ENCODE results near the gene UBXN10.

The UBXN10 gene

DNA sequence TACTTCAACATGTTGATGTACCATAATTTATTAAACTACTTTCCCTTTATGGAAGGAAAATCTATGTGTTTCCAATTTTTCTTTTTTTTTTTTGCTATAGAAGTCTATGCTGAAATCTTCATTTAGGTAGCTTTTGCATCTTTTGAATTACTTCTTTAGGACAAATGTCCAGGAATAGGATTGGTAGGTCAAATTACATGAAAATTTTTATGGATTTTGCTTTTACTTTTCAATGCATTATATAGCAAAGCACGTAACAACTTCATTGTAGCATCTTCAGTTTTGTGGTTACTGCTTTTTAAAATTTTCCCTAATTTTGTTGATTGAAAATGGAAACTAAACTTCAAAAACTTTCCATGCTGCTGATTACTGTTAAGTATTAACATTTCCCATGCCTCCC is 12.4 kb downstream of the UBXN10 start:
- in situ Hi-C loops (cut with HindIII; ENCODE audit: low sequenced_read_pairs) = no loop called here

- in situ Hi-C loops (cut with HindIII; ENCODE audit: low sequenced_read_pairs) = no loop called here
Measured at GRCh38 chr1:20198918-20199317, 13.0 kb downstream of the UBXN10 start.

GRCh38 chr1:20199403-20199802 is 13.5 kb downstream of the UBXN10 start:
- in situ Hi-C loops (cut with HindIII; ENCODE audit: low sequenced_read_pairs) = no loop called here

GRCh38 chr1:20199840-20200239 is 13.9 kb downstream of the UBXN10 start:
- in situ Hi-C loops (cut with HindIII; ENCODE audit: low sequenced_read_pairs) = loop anchor here (25.0 kb wide), 1 partner anchor 162 kb away; no protein-coding TSS in a partner anchor

- in situ Hi-C loops (cut with HindIII; ENCODE audit: low sequenced_read_pairs) = loop anchor here (25.0 kb wide), 1 partner anchor 161 kb away; no protein-coding TSS in a partner anchor
Measured at GRCh38 chr1:20200966-20201365, 15.1 kb downstream of the UBXN10 start.

DNA sequence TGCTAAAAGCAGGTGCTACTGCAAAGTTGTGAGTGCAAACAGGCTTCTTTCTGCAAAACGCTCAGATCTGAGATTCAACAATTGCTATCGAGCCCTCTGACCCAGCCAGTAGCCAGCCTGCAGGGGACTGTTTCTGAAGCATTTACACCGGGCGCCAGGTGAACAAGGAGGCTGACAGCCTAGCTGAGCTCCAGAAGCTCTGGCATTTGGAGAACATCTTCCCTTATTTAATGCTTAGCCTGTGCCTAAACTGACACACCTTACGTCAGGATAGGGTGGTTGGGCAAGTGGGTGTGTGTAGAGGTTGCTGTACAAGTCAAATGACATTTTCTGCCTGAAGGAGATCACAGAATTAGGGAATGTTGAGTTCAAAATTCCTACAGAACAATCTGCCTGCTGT is 16.3 kb downstream of the UBXN10 start:
- in situ Hi-C loops (cut with HindIII; ENCODE audit: low sequenced_read_pairs) = loop anchor here (25.0 kb wide), 1 partner anchor 160 kb away; no protein-coding TSS in a partner anchor

- in situ Hi-C loops (cut with HindIII; ENCODE audit: low sequenced_read_pairs) = loop anchor here (25.0 kb wide), 1 partner anchor 155 kb away; no protein-coding TSS in a partner anchor
Measured at GRCh38 chr1:20207546-20207945, 21.6 kb downstream of the UBXN10 start.

DNA sequence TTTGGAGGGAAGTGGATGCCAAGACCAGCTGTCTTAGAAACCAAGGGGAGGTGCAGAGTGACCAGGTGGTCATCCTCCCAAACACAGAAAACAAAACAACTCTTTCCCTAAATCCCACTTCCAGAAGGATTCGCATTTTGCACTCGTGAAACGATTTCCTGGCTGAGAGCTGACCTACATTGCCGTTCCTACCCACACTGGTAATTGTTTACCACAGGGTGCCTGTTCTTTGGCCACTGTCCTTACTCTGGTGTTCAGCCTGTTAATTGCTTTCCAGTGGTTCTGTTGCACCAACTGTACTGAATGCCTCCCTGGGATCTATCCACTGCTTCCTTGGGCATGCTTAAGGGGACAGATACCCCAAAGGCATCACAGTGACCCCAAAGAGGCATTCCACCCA is 23.6 kb downstream of the UBXN10 start:
- in situ Hi-C loops (cut with HindIII; ENCODE audit: low sequenced_read_pairs) = loop anchor here (25.0 kb wide), 1 partner anchor 153 kb away; no protein-coding TSS in a partner anchor

- in situ Hi-C loops (cut with HindIII; ENCODE audit: low sequenced_read_pairs) = loop anchor here (25.0 kb wide), 1 partner anchor 151 kb away; no protein-coding TSS in a partner anchor
Measured at GRCh38 chr1:20210736-20211460, 25.0 kb downstream of the UBXN10 start.

DNA sequence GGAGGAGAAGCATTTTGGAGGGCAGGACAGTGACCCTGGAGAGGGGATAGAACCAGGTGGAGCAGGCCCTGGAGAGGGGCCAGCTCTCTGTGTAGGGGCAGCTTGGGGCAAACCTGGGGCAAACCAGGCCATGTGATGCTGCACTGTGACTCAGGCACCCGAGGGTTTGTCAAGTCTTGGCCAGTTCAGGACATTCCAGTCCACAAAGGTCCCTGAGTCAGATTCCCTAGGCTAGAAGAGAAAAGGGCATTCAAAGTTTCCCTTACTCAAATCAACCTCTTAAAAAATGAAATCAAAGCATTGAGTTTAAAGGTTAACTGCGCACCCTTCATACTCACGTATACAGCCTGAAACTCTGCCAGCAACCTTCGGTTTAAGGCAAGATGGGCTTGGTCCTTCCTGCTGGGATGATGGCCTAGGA is 25.6 kb downstream of the UBXN10 start:
- in situ Hi-C loops (cut with HindIII; ENCODE audit: low sequenced_read_pairs) = loop anchor here (25.0 kb wide), 1 partner anchor 151 kb away; no protein-coding TSS in a partner anchor

DNA sequence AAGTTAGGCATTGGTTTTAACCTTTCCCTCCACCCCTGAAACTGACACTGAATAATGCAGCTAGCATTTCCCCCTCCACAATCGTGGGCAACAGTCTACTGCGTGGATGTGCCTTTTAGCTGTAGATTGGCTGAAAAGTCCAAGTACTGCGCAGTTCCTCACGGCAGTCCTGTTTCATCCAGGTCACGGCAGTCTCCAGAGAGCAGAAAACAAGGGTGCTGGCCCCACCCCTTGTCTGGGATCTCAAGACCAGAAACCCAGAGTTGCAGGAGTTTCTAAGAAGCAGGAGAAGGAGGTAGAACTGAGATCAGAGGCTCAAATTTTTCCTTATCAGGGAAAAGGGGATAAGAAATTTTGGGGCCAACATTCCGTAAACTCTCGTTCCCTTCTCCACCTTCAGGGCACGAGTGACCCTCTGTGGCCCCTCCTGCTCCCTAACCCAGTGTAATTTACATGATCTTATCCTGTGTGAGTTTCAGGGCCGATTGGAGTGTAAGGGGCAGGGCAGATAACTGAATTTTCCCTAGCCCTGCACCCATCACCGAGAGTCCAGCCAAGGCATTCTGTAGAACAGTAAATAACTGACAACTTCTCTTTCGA is 26.3 kb downstream of the UBXN10 start:
- in situ Hi-C loops (cut with HindIII; ENCODE audit: low sequenced_read_pairs) = loop anchor here (25.0 kb wide), 1 partner anchor 150 kb away; no protein-coding TSS in a partner anchor

GRCh38 chr1:20212685-20213331 is 26.9 kb downstream of the UBXN10 start:
- in situ Hi-C loops (cut with HindIII; ENCODE audit: low sequenced_read_pairs) = loop anchor here (25.0 kb wide), 1 partner anchor 149 kb away; no protein-coding TSS in a partner anchor

- in situ Hi-C loops (cut with HindIII; ENCODE audit: low sequenced_read_pairs) = loop anchor here (25.0 kb wide), 1 partner anchor 147 kb away; no protein-coding TSS in a partner anchor
Measured at GRCh38 chr1:20215716-20216115, 29.8 kb downstream of the UBXN10 start.

GRCh38 chr1:20216574-20216973 is 30.7 kb downstream of the UBXN10 start:
- in situ Hi-C loops (cut with HindIII; ENCODE audit: low sequenced_read_pairs) = loop anchor here (25.0 kb wide), 1 partner anchor 146 kb away; no protein-coding TSS in a partner anchor

DNA sequence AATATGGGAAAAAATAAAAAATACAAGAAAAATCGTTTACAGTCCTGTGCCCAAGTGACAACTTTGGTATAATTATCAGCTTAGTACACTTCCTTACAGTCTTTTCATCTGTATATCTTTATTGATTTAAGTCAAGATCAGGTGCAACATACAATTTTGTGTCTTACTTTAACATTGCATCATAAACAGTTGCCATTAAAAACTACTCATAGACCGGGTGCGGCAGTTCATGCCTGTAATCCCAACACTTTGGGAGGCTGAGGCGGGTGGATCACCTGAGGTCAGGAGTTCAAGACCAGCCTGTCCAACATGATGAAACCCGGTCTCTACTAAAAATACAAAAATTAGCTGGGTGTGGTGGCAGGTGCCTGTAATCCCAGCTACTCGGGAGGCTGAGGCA is 33.2 kb downstream of the UBXN10 start:
- in situ Hi-C loops (cut with HindIII; ENCODE audit: low sequenced_read_pairs) = loop anchor here (25.0 kb wide), 1 partner anchor 143 kb away; no protein-coding TSS in a partner anchor

DNA sequence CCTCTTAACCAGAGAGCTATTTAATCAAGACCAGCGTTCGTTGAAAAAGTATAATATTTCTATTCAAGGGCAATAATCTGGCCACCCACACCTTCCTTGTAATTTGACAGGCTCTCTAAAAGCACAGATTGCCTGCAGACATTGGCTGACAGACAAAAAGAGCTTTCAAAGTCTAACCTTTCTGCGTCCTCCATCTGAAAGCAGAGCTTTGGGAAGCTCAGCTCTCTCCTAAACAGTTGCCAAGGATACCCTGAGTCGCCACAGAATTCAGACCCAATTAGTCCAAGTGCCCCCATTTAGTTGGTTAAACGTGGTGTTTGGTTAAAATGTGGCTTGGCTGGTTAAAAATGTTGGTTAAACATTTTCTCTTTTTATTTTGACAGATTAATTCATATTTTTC is 34.1 kb downstream of the UBXN10 start:
- in situ Hi-C loops (cut with HindIII; ENCODE audit: low sequenced_read_pairs) = loop anchor here (25.0 kb wide), 1 partner anchor 142 kb away; no protein-coding TSS in a partner anchor

DNA sequence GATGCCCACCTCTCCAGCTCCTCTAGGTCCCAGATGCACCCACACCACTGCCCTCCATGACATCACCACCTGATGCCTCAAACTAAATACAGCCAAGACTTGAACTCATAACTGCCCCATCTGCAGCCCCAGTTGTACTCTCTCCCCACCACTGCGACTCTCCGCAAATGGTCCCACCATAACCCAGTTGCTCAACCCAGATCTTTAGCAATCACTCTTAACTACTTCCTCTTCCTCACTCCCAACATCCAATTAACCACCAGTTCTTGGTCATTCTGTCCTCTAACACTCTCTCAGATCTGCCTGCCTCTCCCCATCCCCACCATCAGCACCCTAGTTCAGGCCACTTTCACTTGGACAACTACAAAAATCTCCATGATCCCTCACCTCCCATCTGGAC is 37.2 kb downstream of the UBXN10 start:
- in situ Hi-C loops (cut with HindIII; ENCODE audit: low sequenced_read_pairs) = loop anchor here (25.0 kb wide), 1 partner anchor 139 kb away; no protein-coding TSS in a partner anchor

DNA sequence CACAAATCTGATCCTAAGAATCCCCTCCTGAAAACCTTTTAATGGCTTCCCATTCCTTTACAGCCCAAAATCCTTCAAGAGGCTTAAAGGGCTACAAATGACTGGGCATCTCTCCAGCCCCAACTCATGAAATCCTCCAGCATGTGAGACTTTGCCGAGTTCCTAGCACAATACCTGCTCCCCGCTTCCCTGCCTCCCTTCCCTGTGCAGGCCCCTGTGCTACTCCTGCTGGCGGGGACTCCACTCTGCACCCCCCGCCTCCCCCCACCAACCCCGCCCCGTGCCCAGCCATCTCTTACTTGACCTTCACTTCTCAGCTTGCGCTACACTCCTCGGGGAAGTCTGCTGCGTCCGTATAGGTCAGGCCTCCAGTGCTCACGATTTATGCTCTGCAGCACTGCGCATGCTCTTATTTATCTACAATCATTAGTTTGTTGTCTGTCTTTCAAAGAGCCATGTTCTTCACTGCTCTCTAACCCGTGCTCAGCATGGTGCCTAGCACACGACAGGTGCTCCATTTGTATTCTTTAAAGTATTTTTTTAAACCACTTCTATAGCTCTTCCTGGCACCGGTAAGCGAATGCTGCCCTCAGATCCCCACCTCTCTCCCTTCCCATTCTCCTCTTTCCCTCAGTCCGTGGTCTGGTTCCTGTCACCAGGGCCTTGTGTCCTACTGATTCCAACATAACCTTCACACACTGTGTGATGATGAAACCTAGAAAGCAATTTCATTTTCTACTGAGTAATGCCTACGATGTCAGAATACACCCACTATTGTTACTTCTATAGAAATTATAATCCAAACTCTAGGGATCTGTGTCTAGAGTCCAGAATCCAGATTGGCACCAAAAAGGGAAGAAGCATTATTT is 37.9 kb downstream of the UBXN10 start:
- in situ Hi-C loops (cut with HindIII; ENCODE audit: low sequenced_read_pairs) = loop anchor here (25.0 kb wide), 1 partner anchor 139 kb away; no protein-coding TSS in a partner anchor

GRCh38 chr1:20224546-20224945 is 38.6 kb downstream of the UBXN10 start:
- in situ Hi-C loops (cut with HindIII; ENCODE audit: low sequenced_read_pairs) = loop anchor here (25.0 kb wide), 1 partner anchor 138 kb away; no protein-coding TSS in a partner anchor

GRCh38 chr1:20227704-20228103 is 41.8 kb downstream of the UBXN10 start:
- in situ Hi-C loops (cut with HindIII; ENCODE audit: low sequenced_read_pairs) = no loop called here
